DOHH2 (cell line): Measurements from ENCODE around the gene OCA2.

ENCODE experiments used
- H3F3A ChIP-seq: fragments of 200-600 bp; sonication (generic), shearing (Covaris generic); 2 replicates; pipeline ENCODE4 v1.6.0; 2016; ENCODE audit warnings: antibody characterized with exemption, mild to moderate bottlenecking; ENCODE audit not compliant: control insufficient read depth, insufficient read depth
- H3K27ac ChIP-seq: fragments of 200-600 bp; sonication (generic); 2 replicates; pipeline ENCODE4 v1.5.1; 2014; ENCODE audit warnings: low read depth, mild to moderate bottlenecking, low read length, moderate library complexity
- H3K27me3 ChIP-seq: fragments of 200-600 bp; sonication (generic); 2 replicates; pipeline ENCODE4 v1.6.1; 2014; ENCODE audit warnings: mild to moderate bottlenecking, low read length, mixed read lengths; ENCODE audit not compliant: control insufficient read depth
- H3K36me3 ChIP-seq: fragments of 200-600 bp; sonication (generic); 2 replicates; pipeline ENCODE4 v1.6.1; 2014; ENCODE audit warnings: mild to moderate bottlenecking, low read length, moderate library complexity, mixed read lengths; ENCODE audit not compliant: control insufficient read depth
- H3K4me1 ChIP-seq: fragments of 200-600 bp; sonication (generic); 2 replicates; pipeline ENCODE4 v1.6.1; 2014; ENCODE audit warnings: mild to moderate bottlenecking, low read length, mixed read lengths; ENCODE audit not compliant: control insufficient read depth
- H3K4me2 ChIP-seq: fragments of 200-600 bp; sonication (generic); 2 replicates; pipeline ENCODE4 v1.6.0; 2014; ENCODE audit warnings: mild to moderate bottlenecking, low read length, moderate library complexity
- H3K4me3 ChIP-seq: fragments of 200-600 bp; sonication (generic); 2 replicates; pipeline ENCODE4 v1.5.1; 2014; ENCODE audit warnings: mild to moderate bottlenecking, low read length, mixed read lengths
- H3K79me2 ChIP-seq: fragments of 200-600 bp; sonication (generic); 2 replicates; pipeline ENCODE4 v1.6.1; 2014; ENCODE audit warnings: mild to moderate bottlenecking, low read length, mixed read lengths; ENCODE audit not compliant: control insufficient read depth
- H3K9me2 ChIP-seq: fragments of 200-600 bp; sonication (generic); replicated peaks from 2 replicates; pipeline ENCODE4 v1.6.1; 2014; ENCODE audit warnings: mild to moderate bottlenecking, low read length, mixed read lengths; ENCODE audit not compliant: control insufficient read depth
- H3K9me3 ChIP-seq: fragments of 200-600 bp; sonication (generic); 2 replicates; pipeline ENCODE4 v1.6.1; 2014; ENCODE audit warnings: antibody characterized with exemption, low read length, mixed read lengths; ENCODE audit not compliant: control insufficient read depth, insufficient read depth
- H4K20me1 ChIP-seq: fragments of 200-600 bp; sonication (generic); 2 replicates; pipeline ENCODE4 v1.6.0; 2014; ENCODE audit warnings: low read depth, mild to moderate bottlenecking, antibody characterized with exemption, low read length, moderate library complexity; ENCODE audit not compliant: control insufficient read depth, insufficient read depth
- EZH2phosphoT487 ChIP-seq: fragments of 200-600 bp; sonication (generic); IDR thresholded peaks from 2 replicates; pipeline ENCODE4 v1.6.1; 2017; ENCODE audit warnings: borderline replicate concordance, mild to moderate bottlenecking, antibody characterized with exemption, low read length, moderate library complexity, mixed read lengths
- TF ChIP-seq, protein P1 (sequence below): fragments of 200-600 bp; sonication (generic); IDR thresholded peaks from one replicate; pipeline ENCODE4 v1.5.1; 2014; ENCODE audit warnings: antibody characterized with exemption, mild to moderate bottlenecking, low read depth, low read length; ENCODE audit not compliant: poor library complexity, severe bottlenecking

OCA2 gene

DNA sequence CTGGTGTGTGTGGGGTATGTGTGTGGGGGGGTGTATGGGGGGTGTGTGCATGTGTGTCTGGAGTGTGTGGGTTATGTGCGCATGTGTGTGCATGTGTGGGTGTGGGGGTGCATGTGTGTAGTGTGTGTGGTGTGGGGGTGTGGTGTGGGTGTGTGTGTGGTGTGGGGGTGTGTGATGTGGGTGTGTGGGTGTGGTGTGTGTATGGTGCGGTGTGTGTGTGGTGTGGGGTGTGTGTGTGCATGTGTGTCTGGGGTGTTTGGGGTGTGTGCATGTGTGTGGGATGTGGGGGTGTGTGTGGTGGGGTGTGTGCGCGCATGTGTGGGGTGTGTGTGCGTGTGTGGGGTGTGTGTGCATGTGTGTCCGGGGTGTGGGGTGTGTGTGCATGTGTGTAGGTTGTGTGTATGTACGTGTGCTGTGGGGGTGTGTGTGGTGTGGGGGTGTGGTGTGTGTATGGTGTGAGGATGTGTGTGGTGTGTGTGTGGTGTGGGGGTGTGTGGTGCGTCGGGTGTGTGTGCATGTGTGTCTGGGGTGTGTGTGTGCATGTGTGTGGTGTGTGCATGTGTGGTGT is 6.2 kb upstream of the OCA2 start:
- no peaks in the 10 kb centered on the region for H3K36me3 ChIP-seq
- no peaks in the 10 kb centered on the region for H3K27me3 ChIP-seq
- no peaks in the 10 kb centered on the region for H3K4me1 ChIP-seq
- no peak overlapping the region for H3K27ac ChIP-seq
- H3K9me3 ChIP-seq: no peaks in the 10 kb centered on the region
- no peak overlapping the region for H3K4me3 ChIP-seq
- H3K9me2 ChIP-seq: no peaks in the 10 kb centered on the region
- no peaks in the 10 kb centered on the region for H4K20me1 ChIP-seq
- no peaks in the 10 kb centered on the region for H3K79me2 ChIP-seq
- no peaks in the 10 kb centered on the region for H3F3A ChIP-seq
- no peak overlapping the region for H3K4me2 ChIP-seq
- TF ChIP-seq, protein P1, sequence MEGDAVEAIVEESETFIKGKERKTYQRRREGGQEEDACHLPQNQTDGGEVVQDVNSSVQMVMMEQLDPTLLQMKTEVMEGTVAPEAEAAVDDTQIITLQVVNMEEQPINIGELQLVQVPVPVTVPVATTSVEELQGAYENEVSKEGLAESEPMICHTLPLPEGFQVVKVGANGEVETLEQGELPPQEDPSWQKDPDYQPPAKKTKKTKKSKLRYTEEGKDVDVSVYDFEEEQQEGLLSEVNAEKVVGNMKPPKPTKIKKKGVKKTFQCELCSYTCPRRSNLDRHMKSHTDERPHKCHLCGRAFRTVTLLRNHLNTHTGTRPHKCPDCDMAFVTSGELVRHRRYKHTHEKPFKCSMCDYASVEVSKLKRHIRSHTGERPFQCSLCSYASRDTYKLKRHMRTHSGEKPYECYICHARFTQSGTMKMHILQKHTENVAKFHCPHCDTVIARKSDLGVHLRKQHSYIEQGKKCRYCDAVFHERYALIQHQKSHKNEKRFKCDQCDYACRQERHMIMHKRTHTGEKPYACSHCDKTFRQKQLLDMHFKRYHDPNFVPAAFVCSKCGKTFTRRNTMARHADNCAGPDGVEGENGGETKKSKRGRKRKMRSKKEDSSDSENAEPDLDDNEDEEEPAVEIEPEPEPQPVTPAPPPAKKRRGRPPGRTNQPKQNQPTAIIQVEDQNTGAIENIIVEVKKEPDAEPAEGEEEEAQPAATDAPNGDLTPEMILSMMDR: no peak
- no peak for TF ChIP-seq EZH2phosphoT487

DNA sequence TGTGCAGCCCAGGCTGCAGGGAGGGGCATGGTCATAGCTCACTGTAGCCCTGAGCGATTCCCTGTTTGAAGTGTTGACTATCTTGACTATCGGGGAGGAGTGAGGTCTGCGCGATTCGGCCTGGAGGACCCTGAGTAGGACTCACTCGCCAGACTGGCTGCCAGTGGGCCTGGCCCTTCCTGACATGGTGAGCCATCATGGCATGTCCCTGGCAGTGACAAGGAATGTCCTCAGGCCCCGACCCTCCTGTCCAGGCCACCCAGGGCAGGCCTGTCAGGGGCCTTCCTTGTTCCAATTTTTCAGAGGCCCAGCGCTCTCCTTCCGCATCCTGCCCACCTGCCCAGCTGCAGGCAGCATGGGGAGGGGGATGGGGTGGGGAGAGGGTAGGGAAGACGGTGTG is 5.2 kb upstream of the OCA2 start:
- H3K36me3 ChIP-seq: no peaks in the 10 kb centered on the region
- no peak for TF ChIP-seq EZH2phosphoT487
- no peak overlapping the region for H3K4me2 ChIP-seq
- H3K4me3 ChIP-seq: no peak overlapping the region
- no peaks in the 10 kb centered on the region for H4K20me1 ChIP-seq
- H3K4me1 ChIP-seq: no peaks in the 10 kb centered on the region
- no peaks in the 10 kb centered on the region for H3K9me2 ChIP-seq
- no peaks in the 10 kb centered on the region for H3K27me3 ChIP-seq
- no peaks in the 10 kb centered on the region for H3K79me2 ChIP-seq
- no peaks in the 10 kb centered on the region for H3F3A ChIP-seq
- H3K9me3 ChIP-seq: no peaks in the 10 kb centered on the region
- H3K27ac ChIP-seq: no peak overlapping the region

DNA sequence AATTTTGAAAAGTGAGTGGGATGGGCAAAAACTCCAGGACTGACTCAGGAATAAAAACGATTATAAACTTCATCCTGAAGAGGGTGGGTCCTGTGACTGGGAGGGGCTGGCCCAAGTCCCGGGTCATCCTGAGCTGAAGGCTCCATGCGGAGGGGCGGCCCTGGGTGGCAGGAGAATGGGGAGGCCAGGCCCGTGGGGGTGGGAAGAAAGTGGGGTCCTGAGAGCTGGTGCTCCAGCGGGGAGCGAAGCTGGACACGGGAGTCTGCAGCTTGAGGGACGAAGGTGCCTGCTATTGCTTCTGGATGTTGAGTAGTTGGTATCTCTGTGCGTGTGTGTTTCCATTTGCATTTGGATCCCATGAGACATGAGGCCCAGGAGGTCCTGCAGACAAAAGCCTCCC is 4.7 kb upstream of the OCA2 start:
- Histone ChIP-seq H3K4me3 (no peak overlapping the region), H3K4me2 (no peak overlapping the region), H3K27me3 (peaks cover 3% of the 10 kb centered on the region; the same call in 1 of the 2 replicates), H3K36me3 (no peaks in the 10 kb centered on the region), H3K79me2 (no peaks in the 10 kb centered on the region), H3K27ac (no peak overlapping the region), H4K20me1 (no peaks in the 10 kb centered on the region), H3K9me3 (no peaks in the 10 kb centered on the region), H3K4me1 (no peaks in the 10 kb centered on the region), H3K9me2 (no peaks in the 10 kb centered on the region), H3F3A (no peaks in the 10 kb centered on the region)
- TF ChIP-seq, protein P1: no peak
- TF ChIP-seq EZH2phosphoT487: no peak

DNA sequence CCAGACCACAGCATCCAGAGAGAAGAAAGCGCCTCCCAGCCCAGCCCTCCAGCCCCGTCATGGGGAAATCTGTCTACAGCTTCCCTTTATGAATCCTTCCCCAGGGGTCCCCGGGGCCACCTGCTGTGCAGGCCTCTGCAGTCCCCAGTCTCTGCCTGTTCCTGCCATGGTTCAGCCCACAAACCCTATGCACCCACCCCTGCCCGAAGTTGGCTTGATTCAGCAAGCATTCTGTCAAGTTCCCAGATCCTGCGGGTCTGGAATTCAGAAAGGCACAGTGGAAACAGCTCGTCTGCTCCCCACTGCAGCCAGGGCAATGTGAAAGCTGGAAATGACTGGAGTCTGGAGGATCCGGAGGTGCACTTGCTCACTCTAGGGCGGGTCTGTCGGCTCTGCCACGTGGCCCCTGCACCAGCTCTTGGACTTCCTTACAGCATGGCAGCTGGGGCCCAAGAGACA is 2.9 kb upstream of the OCA2 start:
- no peak overlapping the region for H3K27ac ChIP-seq

More for the DNA sequence above, 2.9 kb upstream of the OCA2 start:
- no peak for TF ChIP-seq EZH2phosphoT487
- TF ChIP-seq, protein P1: no peak
- Histone ChIP-seq H3K79me2 (no peaks in the 10 kb centered on the region), H3K4me1 (peaks cover 1% of the 10 kb centered on the region; the same call in 1 of the 2 replicates), H3K9me2 (no peaks in the 10 kb centered on the region), H4K20me1 (no peaks in the 10 kb centered on the region), H3K4me3 (no peak overlapping the region), H3K4me2 (no peak overlapping the region), H3K9me3 (no peaks in the 10 kb centered on the region), H3F3A (no peaks in the 10 kb centered on the region), H3K36me3 (no peaks in the 10 kb centered on the region), H3K27me3 (peaks cover 21% of the 10 kb centered on the region)
